SK-N-SH (cell line): ENCODE results near the gene GLS2.
"Not testable (repeated sequence)": the region's sequence is repeated elsewhere in the genome, so short reads cannot be mapped to it uniquely, and the experiment has no call there.

ENCODE experiments used
- CTCF ChIP-seq: fragments of 200-600 bp; sonication (generic); IDR thresholded peaks from 2 replicates; pipeline ENCODE4 v1.6.1; 2017; ENCODE audit warnings: antibody characterized with exemption, mild to moderate bottlenecking, moderate library complexity
- EZH2phosphoT487 ChIP-seq: fragments of 200-600 bp; sonication (generic); IDR thresholded peaks from 2 replicates; pipeline ENCODE4 v1.6.1; 2017; ENCODE audit warnings: low read depth, mixed run types, mild to moderate bottlenecking, antibody characterized with exemption, moderate library complexity, borderline replicate concordance
- GATA2 ChIP-seq: sonication (generic); formaldehyde crosslinking; IDR thresholded peaks from 2 replicates; pipeline ENCODE4 v1.5.0; 2020; ENCODE audit warnings: mild to moderate bottlenecking, missing genetic modification reagents
- RAD21 ChIP-seq: IDR thresholded peaks from 2 replicates; pipeline ENCODE4 v1.6.1; 2012; ENCODE audit warnings: mild to moderate bottlenecking, low read length
- SMC3 ChIP-seq: IDR thresholded peaks from 2 replicates; pipeline ENCODE4 v1.6.1; 2012; ENCODE audit warnings: low read depth, low read length, improper control_type of control experiment
- USF1 ChIP-seq: IDR thresholded peaks from 2 replicates; pipeline ENCODE4 v1.4.0; 2012; ENCODE audit warnings: low read depth, borderline replicate concordance
- YY1 ChIP-seq: IDR thresholded peaks from 2 replicates; pipeline ENCODE4 v1.4.0; 2012; ENCODE audit warnings: low read depth, mild to moderate bottlenecking

GRCh38 chr12:56514014-56514318 is 26.0 kb upstream of the GLS2 start:
- not testable (repeated sequence) for TF ChIP-seq YY1; CTCF; EZH2phosphoT487; SMC3; USF1; GATA2 (CRISPR knock-in tag); RAD21
